ENCODE data around the gene CA14.
A peak's percentile ranks its signal among the peaks of the same experiment; 100 is the strongest.
"Not testable (repeated sequence)": the region's sequence is repeated elsewhere in the genome, so short reads cannot be mapped to it uniquely, and the experiment has no call there.

Gene CA14

GRCh38 chr1:150281758-150282557 lies 24.4 kb downstream of the CA14 start, which contains the start of gene CIART:
TSS of gene CIART (plus strand) at chr1:150282554. CDS start at chr1:150283268, 714 bp downstream.
- peak; percentile 99 for DNase-seq (ENCODE audit: low spot score)

DNA sequence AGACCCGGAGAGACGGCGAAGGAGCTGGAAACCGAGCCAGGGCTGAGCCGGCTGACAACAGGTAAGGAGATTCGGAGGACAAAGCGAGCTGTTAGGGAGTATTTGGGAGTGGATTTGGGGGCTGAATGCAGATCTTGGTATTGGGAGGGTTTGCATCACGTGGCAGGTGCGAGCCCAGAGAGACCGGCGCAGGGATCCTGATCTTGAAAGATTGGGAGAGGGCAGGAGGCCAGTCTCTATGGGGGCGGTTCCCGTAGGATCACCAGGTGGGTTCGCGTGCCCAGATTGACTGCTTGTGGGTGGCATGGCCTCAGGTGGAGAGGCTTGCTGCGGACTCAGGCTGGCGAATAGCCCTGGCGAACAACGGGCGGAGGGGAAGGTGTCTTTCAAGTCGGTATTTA lies 25.0 kb downstream of the CA14 start:
- no peak for DNase-seq (ENCODE audit: low spot score)

DNA sequence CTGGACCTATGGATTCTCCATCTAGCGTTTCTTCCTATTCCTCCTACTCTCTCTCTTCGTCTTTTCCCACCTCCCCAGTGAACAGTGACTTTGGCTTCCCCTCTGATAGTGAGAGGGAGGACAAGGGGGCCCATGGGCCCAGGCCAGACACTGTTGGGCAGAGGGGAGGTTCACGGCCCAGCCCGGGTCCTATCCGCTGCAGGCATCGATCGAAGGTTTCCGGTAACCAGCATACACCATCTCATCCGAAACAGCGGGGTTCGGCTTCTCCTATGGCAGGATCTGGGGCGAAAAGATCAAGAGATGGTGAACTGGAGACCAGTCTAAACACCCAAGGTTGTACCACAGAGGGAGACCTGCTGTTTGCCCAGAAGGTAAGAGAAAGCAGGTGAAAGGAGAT lies 25.7 kb downstream of the CA14 start:
- DNase-seq (ENCODE audit: low spot score): no peak

GRCh38 chr1:150288382-150288781 lies 30.8 kb downstream of the CA14 start:
- no peak for DNase-seq (ENCODE audit: low spot score)

GRCh38 chr1:150288822-150289221 lies 31.2 kb downstream of the CA14 start:
- DNase-seq (ENCODE audit: low spot score): no peak

DNA sequence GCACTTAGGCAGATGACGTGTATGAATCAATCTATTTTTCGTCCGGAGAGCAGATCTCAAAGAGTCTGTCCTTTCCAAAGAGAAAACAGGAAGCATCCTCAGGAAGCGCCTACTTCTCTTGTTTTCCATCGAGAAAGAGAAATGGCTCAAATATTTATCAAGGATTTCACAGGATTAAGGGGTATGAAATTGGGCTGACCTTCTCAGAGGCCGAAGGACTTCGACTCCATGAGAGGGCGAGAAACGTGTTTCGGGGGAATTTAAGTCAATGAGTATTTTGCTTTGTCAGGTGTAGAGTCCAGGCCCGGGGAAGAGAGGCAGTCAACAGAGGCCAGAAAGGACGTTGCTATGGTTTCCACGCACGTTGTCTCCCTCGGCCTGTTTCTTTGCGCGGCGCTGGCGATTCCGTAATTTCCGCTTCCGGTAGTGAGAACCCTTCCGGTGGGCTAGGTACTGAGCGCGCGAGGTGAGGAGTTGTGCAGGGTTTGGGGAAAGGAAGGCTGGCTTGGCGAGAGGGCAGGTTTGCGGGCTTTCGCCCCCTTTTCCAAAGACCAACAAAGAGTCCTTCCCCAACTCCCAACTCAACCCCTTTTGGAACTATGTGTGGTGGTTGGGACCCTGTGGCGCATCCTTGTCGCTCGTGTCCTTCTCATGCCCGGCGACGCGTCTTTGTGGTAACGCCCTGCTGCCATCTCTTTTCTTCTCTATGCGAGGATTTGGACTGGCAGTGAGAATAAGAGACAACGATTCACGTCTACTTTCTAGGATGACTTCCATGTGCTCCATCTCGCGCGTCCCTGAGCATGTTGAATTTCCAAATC lies 36.1 kb downstream of the CA14 start, which contains the start of gene MRPS21:
Gene MRPS21 (plus strand): TSS at position 429 of the 821 bp plus-strand sequence. CDS start 506 bp downstream, outside the sequence.
- DNase-seq (ENCODE audit: low spot score): peak; percentile 92

- DNase-seq (ENCODE audit: low spot score): no peak
Observed at GRCh38 chr1:150295476-150295875, 37.9 kb downstream of the CA14 start.

DNA sequence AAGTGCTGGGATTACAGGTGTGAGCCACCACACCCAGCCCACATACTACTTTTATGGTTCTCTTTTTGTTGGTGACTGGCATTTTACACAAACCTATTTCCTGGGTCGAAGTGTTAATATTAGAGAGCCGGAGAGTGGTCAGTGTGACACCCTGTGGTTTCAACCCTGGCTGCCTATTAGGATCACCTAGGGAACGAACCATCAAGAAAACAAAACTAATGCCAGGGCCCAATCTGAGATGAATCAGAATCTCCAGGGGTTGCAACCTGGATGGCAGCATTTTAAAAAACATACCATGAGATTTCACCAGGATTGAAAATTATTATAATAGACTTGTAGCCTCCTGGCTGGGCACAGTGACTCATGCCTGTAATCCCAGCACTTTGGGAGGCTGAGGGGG lies 42.1 kb downstream of the CA14 start:
- DNase-seq (ENCODE audit: low spot score): peak; percentile 32

DNA sequence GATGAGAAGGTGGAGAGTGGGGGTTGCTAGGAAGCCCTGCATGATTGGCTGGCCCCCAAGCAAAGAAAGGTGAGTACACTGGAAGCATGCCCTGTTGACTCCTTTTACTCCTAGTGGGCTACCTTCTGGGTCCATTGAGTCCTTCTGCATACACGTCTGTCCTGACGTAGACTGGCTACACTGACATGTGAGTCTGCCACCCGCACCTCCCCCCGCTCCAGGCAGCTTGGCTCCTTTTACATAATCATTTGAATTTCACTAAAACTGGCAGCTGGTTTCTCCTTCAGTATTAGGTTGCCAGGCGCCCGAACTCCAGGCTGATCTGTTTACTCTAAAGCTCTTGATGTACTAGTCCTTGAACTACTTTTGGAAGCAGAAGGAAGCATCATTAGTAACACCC lies 44.8 kb downstream of the CA14 start:
- no peak for DNase-seq (ENCODE audit: low spot score)

DNA sequence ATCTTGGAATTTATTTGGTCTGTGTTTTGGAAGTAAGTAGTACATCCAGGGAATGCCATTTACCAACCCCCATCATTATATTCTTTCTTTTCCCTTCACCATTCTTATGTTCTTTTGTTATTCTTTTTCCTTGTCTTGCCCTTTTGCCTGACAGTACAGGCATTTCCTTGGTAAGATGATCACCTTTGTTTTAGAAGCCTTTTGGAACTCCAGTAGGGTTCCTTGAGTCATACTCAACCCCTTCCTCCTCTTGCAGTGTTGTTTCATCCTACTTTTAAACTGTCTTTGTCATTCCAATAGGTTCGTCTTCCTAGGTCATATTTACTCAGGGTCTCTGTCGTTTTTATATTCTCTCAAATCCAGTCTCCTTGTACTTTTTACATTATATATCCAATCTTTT lies 45.3 kb downstream of the CA14 start:
- no peak for DNase-seq (ENCODE audit: low spot score)

DNA sequence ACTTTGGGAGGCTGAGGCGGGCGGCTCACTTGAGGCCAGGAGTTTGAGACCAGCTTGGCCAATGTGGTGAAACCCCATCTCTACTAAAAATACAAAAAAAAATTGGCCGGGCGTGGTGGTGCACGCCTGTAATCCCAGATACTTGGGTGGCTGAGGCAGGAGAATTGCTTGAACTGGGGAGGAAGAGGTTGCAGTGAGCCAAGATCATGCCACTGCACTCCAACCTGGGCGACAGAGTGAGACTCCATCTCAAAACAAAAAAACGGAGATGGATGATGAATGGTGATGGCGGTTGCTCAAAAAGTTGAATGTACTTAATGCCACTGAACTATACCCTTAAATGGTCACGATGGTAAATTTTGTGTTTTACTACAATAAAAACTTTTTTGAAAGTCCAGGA lies 51.0 kb downstream of the CA14 start:
- not testable (repeated sequence) for DNase-seq (ENCODE audit: low spot score)

DNA sequence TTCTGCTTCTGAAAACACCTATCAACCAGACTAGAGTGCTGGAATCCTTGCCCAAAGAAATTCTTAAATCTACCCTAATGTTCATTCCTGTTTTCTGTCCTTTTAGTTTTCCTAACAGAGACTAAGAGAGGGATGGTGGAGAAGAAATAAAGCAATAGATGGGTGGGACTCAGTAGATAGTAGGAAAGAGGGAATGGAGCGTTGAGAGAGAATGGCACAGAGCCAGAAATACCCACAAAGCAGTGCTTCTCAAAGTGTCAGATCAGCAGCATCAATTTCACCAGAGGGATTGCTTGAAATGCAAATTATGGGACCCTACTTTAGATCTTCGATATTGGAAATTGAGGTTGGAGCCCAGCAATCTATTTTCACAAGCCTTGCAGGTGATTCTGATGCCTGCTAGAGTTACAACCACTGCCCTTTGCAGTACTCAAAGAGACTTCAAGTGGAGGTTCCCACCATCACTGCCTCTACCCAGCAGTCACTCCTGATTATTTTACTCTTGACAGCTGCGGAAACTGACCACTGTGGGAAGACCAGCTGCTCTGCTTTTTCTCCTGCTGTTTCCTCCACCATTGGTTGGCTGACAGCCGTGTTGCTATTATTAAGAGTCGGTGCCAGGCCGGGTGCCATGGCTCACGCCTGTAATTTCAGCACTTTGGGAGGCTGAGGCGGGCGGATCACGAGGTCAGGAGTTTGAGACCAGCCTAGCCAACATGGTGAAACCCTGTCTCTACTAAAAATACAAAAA lies 52.4 kb downstream of the CA14 start:
- DNase-seq (ENCODE audit: low spot score): no peak

GRCh38 chr1:150311762-150312161 lies 54.2 kb downstream of the CA14 start:
- no peak for DNase-seq (ENCODE audit: low spot score)
